ENCODE measurements around the gene POPDC2.
"Not testable (repeated sequence)": the region's sequence is repeated elsewhere in the genome, so short reads cannot be mapped to it uniquely, and the experiment has no call there.

Gene POPDC2

GRCh38 chr3:119597548-119598288 is 62.7 kb downstream of the POPDC2 start, which contains the start of gene PLA1A:
TSS of gene PLA1A (plus strand) at chr3:119597885. CDS start at chr3:119597914, 29 bp downstream.
- no peak for TF ChIP-seq CTCF (IDR thresholded peaks at IDR 0.05; ENCODE audit: insufficient read depth, low read depth, low read length, missing control alignments)
- peak within 1 kb of the TSS; percentile 58 for H3K4me3 ChIP-seq (ENCODE audit: low read depth, low read length)
- DNase-seq (ENCODE audit: low read depth), result peak; percentile 71

- TF ChIP-seq CTCF (IDR thresholded peaks at IDR 0.05; ENCODE audit: insufficient read depth, low read depth, low read length, missing control alignments), result no peak
- H3K4me3 ChIP-seq (ENCODE audit: low read depth, low read length), result peak overlapping the region; percentile 3
- peak; percentile 63 for DNase-seq (ENCODE audit: low read depth)
Measured at GRCh38 chr3:119596398-119596797, 64.0 kb downstream of the POPDC2 start.

GRCh38 chr3:119595639-119596334 is 64.6 kb downstream of the POPDC2 start:
- no peak for TF ChIP-seq CTCF (IDR thresholded peaks at IDR 0.05; ENCODE audit: insufficient read depth, low read depth, low read length, missing control alignments)
- peak overlapping the region; percentile 3 for H3K4me3 ChIP-seq (ENCODE audit: low read depth, low read length)
- peak; percentile 23 for DNase-seq (ENCODE audit: low read depth)

- not testable (repeated sequence) for H3K4me3 ChIP-seq (ENCODE audit: low read depth, low read length); DNase-seq (ENCODE audit: low read depth)
Measured at GRCh38 chr3:119594929-119595328, 65.5 kb downstream of the POPDC2 start.

GRCh38 chr3:119594066-119594465 is 66.3 kb downstream of the POPDC2 start:
- no peak for TF ChIP-seq CTCF (IDR thresholded peaks at IDR 0.05; ENCODE audit: insufficient read depth, low read depth, low read length, missing control alignments)
- no peak for DNase-seq (ENCODE audit: low read depth)
- no peak overlapping the region for H3K4me3 ChIP-seq (ENCODE audit: low read depth, low read length)

GRCh38 chr3:119592861-119593260 is 67.5 kb downstream of the POPDC2 start:
- H3K4me3 ChIP-seq (ENCODE audit: low read depth, low read length), result no peak overlapping the region
- TF ChIP-seq CTCF (IDR thresholded peaks at IDR 0.05; ENCODE audit: insufficient read depth, low read depth, low read length, missing control alignments), result no peak
- DNase-seq (ENCODE audit: low read depth), result no peak
